Ectodermal cell (in vitro differentiated cells): ENCODE measurements around the gene PEX12.

ENCODE experiments used
- H3K27ac ChIP-seq: 2 replicates; pipeline ENCODE4 v1.7.0; 2013; ENCODE audit warnings: mild to moderate bottlenecking, low read depth, low read length; ENCODE audit not compliant: insufficient read depth, poor library complexity, severe bottlenecking
- H3K27me3 ChIP-seq: 2 replicates; pipeline ENCODE4 v1.7.0; 2013; ENCODE audit warnings: mild to moderate bottlenecking, low read length; ENCODE audit not compliant: insufficient read depth, control insufficient read depth, poor library complexity, severe bottlenecking
- H3K36me3 ChIP-seq: one replicate; pipeline ENCODE4 v1.7.0; 2013; ENCODE audit warnings: low read length; ENCODE audit not compliant: control insufficient read depth, insufficient read depth
- H3K4me1 ChIP-seq: one replicate; pipeline ENCODE4 v1.7.0; 2013; ENCODE audit warnings: low read length; ENCODE audit not compliant: control insufficient read depth, insufficient read depth
- H3K4me3 ChIP-seq: 2 replicates; pipeline ENCODE4 v1.7.0; 2013; ENCODE audit warnings: low read depth, low read length, control low read depth; ENCODE audit not compliant: insufficient read depth
- H3K9me3 ChIP-seq: 2 replicates; pipeline ENCODE4 v1.7.0; 2013; ENCODE audit warnings: mild to moderate bottlenecking, low read length, moderate library complexity; ENCODE audit not compliant: control insufficient read depth
- WGBS, 2 experiments: methylation state at CpG; one replicate each; pipeline ENCODE4 v1.1.7; 2013; ENCODE audit warnings: missing lambda C conversion rate in 2 of 2; 5-methylcytosine and 5-hydroxymethylcytosine counted together

PEX12 gene

DNA sequence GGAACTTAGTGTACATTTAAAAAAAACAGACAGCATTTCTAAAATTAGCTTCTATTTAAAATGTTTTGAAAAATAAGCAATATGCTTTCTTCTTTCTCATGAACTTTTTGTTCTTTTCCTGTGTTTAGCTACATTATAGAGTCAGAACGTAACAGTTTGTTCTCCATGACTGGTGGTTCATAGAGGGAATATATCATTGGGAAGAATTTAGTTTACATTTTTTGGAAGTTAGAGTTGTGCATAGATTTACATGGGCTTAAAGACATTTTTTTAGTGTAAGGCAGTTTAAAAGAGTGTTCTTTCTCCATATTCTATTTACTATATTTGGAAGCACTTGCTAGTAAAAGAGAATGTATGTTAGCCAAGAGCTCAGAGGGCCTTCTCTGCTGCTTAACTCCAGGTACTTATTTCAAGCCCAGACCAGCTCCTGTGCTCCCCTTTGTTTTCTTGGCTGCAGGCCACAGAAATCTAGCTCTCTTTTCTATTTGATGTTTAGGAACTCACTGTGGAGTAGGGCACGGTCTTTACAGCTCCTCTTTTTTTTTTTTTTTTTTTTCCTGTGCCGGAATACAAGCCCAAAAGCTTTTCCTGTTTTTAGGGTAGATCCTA lies 29.0 kb upstream of the PEX12 start:
- Histone ChIP-seq H3K27me3 (no peaks in the 10 kb centered on the region), H3K4me1 (no peaks in the 10 kb centered on the region), H3K27ac (no peak overlapping the region), H3K9me3 (no peaks in the 10 kb centered on the region), H3K36me3 (peaks cover 20% of the 10 kb centered on the region), H3K4me3 (no peak overlapping the region)
- WGBS, 2 experiments: 81 to 94% methylated on average over 2 to 3 of the region's 3 CpGs

DNA sequence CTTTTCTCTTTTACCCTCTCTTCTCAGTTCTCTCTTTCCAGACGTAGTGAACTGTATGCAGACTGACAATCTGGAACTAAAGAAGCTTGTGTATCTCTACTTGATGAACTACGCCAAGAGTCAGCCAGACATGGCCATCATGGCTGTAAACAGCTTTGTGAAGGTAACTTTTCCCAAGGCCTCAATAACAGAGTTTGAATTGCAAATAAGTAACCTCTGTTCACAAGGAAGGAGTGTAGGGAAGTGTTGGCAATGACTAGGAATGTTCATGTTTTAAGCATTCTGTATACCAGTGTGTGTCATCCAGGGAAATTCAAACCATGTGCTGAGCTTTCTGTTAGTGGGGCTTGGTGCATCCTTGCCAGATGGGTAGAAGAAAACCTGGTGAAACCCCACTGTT lies 27.3 kb upstream of the PEX12 start:
- peaks cover 20% of the 10 kb centered on the region for H3K36me3 ChIP-seq

DNA sequence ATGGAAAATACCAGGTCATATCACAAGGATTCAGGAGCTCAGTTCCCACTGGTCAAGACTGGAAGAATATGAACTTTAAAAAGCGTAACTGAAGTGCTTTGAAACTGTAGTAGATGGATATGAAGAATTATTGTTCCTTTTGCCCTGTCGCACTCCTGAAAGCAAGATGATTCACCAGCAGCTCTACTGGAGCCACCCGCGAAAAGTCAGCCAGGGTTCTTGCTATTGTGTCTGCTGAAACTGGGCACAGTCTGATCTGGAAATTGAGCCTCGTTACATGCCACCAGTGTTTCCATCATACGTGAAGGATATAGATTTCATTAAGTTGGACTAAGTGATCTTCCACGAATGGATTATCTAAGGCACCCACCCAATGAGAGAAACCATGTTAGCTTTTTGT lies 25.3 kb upstream of the PEX12 start:
- WGBS, 2 experiments: 97% methylated on average over 7 of the region's 7 CpGs
- H3K36me3 ChIP-seq: peaks cover 22% of the 10 kb centered on the region
- H3K9me3 ChIP-seq: no peaks in the 10 kb centered on the region

More for the DNA sequence above, 27.3 kb upstream of the PEX12 start:
- no peaks in the 10 kb centered on the region for H3K4me1 ChIP-seq
- no peak overlapping the region for H3K27ac ChIP-seq
- H3K9me3 ChIP-seq: no peaks in the 10 kb centered on the region
- 87 to 97% methylated on average over 2 of the region's 2 CpGs for WGBS, 2 experiments
- no peaks in the 10 kb centered on the region for H3K27me3 ChIP-seq
- H3K4me3 ChIP-seq: no peak overlapping the region

DNA sequence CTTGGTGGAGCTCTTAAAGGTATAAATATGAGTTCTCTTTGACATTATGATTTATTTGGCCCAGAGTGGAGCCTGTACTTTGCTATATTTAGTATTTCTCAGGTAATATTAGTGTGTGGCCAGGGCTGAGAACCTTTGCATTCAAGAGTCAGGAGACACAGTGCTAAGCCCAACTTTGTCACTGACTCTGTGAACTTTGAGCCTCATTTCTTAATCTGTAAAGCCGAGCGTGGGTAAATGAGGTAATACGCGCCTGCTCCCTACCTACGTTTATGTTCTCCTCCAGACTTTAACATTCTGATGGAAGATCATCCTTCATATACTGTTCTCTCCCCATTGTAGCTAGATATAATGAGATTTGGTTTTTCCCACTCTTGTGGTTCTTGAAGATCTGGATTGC lies 19.2 kb upstream of the PEX12 start:
- 75 to 77% methylated on average over 5 of the region's 5 CpGs for WGBS, 2 experiments
- Histone ChIP-seq H3K4me1 (no peaks in the 10 kb centered on the region), H3K36me3 (peaks cover 35% of the 10 kb centered on the region)

More for the DNA sequence above, 25.3 kb upstream of the PEX12 start:
- no peaks in the 10 kb centered on the region for H3K27me3 ChIP-seq
- no peak overlapping the region for H3K4me3 ChIP-seq
- H3K27ac ChIP-seq: no peak overlapping the region
- no peaks in the 10 kb centered on the region for H3K4me1 ChIP-seq

DNA sequence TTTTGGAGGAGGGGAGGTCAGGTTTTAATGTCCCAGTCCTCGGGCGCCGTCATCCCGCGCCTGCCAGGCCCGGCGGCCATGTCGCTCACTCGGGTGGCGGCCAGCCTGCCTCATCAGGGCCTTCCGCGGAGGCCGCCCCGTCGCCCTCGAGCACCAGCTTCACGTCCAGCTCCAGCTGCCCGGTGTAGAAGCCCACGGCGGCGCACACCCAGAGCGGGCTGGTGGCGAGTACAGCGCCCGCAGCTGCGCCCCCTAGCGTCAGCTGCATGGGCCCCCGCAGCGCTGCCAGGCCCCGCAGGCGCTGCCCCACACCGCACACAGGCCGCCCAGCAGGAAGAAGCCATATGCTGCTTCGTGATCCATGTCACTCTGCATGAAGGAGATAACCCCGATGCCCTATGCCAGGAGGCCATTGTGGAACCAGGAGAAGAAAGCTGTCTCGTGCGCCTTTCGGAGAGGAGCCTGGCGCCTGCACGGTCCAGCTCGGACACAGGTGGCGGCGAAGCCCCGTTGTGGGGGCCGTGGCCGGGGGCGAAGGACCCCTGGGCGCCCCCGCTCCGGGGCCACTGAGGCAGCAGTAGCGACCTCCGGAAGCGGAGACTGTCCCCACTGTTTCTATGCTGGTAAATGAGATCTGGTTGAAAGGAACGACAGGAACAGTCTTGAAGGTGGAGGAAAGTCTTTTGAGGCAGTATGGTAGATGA lies 18.3 kb upstream of the PEX12 start:
- H3K27me3 ChIP-seq: no peaks in the 10 kb centered on the region
- H3K9me3 ChIP-seq: no peaks in the 10 kb centered on the region
- WGBS, 2 experiments: 95% methylated on average over 54 of the region's 54 CpGs
- no peak overlapping the region for H3K4me3 ChIP-seq
- H3K36me3 ChIP-seq: peaks cover 35% of the 10 kb centered on the region
- H3K4me1 ChIP-seq: no peaks in the 10 kb centered on the region
- no peak overlapping the region for H3K27ac ChIP-seq

More for the DNA sequence above, 19.2 kb upstream of the PEX12 start:
- Histone ChIP-seq H3K9me3 (no peaks in the 10 kb centered on the region), H3K4me3 (no peak overlapping the region), H3K27me3 (no peaks in the 10 kb centered on the region), H3K27ac (no peak overlapping the region)

DNA sequence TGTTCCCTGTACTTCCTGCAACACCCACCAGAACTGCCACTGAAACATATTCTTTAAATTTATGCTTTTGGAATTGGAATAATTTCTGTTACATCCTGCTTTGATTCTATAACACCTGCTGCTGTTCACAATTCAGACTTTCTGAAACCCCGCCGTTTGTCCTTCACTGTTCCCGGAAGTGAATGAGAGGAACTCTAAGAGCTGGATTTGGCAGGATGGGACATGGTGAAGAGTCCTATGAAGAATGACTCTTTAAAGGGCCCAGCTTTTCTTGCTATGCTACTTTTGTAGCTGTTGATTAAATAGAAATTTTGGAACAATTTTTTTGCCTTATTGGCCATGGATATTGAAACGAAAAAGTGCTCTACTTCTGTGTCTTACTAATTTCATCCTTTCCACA lies 17.7 kb upstream of the PEX12 start:
- Histone ChIP-seq H3K4me3 (no peak overlapping the region), H3K27ac (no peak overlapping the region), H3K4me1 (no peaks in the 10 kb centered on the region), H3K9me3 (no peaks in the 10 kb centered on the region), H3K36me3 (peaks cover 35% of the 10 kb centered on the region), H3K27me3 (no peaks in the 10 kb centered on the region)
- WGBS, 2 experiments: 96 to 99% methylated on average over 4 of the region's 4 CpGs

DNA sequence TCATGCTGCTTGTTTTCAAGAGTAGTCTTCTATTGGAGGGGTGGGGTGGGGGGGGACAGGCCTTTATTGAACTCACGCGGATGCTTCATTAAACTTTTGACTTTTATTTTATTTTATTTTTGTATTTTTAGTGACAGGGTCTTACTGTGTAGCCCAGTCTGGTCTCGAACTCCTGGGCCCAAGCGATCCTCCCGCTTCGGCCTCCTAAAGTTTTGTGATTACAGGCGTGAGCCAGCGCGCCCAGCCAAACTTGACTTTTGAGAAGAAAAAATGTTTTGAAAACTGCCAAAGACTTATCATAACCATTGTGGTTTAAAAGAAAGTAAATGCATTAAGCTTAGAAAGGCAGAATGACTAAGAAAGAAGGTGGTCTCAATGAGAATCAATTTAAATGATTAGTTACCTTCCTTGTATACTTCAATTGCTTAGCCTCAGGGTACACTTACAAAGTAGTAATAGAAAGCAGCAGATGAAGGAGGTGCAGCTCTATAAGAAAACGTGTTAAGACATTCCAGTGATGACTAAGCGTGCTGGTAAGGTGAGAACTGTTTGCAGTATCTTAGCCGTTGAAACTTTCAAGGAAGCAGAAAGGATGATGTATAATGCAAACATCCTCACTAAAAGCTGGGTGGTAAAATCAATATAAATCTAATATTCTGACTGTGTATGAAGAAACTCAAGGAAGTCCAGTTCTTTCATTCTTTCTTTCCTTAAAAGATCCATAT lies 10.0 kb upstream of the PEX12 start:
- Histone ChIP-seq H3K4me1 (no peaks in the 10 kb centered on the region), H3K36me3 (no peaks in the 10 kb centered on the region), H3K27me3 (peaks cover 4% of the 10 kb centered on the region), H3K9me3 (no peaks in the 10 kb centered on the region), H3K27ac (no peak overlapping the region), H3K4me3 (peak overlapping the region; percentile 96)
- WGBS, 2 experiments: 63 to 64% methylated on average over 10 to 12 of the region's 12 CpGs

DNA sequence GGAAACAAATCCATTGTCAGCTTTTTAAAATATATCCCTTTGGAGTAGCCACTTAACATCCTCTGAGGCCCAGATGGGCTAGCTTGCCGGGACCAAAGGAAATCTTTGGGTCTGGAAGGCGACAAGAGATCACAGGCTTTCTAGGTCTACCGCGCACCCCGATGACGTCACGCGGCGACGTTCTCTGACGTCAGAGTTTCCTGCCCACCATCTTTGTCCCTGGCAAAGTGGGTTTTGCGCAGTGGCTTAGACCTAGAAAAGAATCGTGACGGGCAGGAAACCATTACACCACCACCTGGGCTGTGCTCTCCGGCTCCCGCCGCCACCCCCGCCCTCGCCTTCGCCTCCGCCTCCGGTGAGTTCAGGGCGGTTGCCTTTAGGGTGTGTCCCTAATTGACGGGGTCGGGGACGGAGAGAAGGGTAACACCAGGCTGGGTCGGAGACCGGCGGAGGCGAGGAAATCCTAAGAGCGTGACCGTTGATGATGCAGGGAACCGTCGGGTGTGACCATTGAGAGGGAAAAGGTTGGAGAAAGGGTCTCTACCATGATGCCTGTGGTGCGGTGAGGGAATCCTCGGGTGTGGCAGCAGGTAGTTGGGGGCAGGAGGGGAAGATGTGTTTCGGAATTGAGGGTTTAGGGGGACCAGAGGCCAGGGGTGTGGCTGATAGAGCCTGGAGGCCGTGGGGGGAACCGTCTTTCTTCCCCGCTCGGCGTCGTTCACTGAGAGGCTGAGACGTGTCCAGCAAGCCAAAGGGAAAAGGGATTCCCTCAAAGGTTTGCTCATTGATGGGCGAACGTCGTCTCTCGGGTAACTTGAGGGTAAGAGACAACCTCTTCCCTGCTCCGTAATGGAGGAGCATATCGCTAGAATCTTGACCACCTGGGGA lies 8.9 kb upstream of the PEX12 start, which contains the start of gene AP2B1:
Gene AP2B1 (plus strand): TSS at position 249 of the 888 bp plus-strand sequence. CDS start 6,709 bp downstream, outside the sequence.
- 0 to 1% methylated on average over 50 of the region's 50 CpGs for WGBS, 2 experiments
- Histone ChIP-seq H3K4me3 (peak within 1 kb of the TSS; percentile 96), H3K27me3 (peaks cover 4% of the 10 kb centered on the region), H3K27ac (peak within 1 kb of the TSS; percentile 95), H3K4me1 (no peaks in the 10 kb centered on the region), H3K9me3 (no peaks in the 10 kb centered on the region), H3K36me3 (no peaks in the 10 kb centered on the region)

DNA sequence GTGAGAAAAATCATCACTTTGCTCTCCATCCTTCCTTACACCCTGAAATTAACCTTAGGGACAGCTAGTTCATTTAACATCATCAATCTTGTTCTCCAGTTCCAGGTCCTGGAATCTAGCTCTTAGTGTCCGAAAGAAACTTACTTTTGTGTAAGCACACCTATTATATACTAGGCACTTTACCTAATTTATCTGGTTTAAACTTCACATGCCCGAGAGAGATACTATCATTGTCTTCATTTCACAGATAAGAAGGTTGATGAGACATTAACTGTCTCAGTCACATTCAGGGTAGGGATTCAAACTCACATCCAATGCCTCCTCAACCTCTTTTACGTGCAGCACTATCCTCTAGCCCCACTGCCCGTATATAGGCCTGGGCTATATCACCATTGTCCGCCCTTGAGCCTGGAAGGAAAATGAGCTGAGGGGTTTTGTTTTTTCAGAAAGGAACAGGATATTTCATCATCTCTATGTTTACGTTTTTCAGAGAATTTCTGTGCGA lies 8.2 kb upstream of the PEX12 start:
- Histone ChIP-seq H3K4me1 (no peaks in the 10 kb centered on the region), H3K36me3 (no peaks in the 10 kb centered on the region), H3K4me3 (peak overlapping the region; percentile 96), H3K27me3 (peaks cover 4% of the 10 kb centered on the region), H3K27ac (peak overlapping the region; percentile 95), H3K9me3 (no peaks in the 10 kb centered on the region)
- WGBS, 2 experiments: 49 to 53% methylated on average over 7 of the region's 7 CpGs
